ENCODE data around the gene ANKRD44.
"Not testable (repeated sequence)": the region's sequence is repeated elsewhere in the genome, so short reads cannot be mapped to it uniquely, and the experiment has no call there.

The ANKRD44 gene

GRCh38 chr2:197287596-197287932, 23.0 kb downstream of the ANKRD44 start:
- not testable (repeated sequence) for DNase-seq (ENCODE audit: low spot score)

GRCh38 chr2:197286805-197287595, 23.6 kb downstream of the ANKRD44 start:
- no peak for DNase-seq (ENCODE audit: low spot score)

- no peak for DNase-seq (ENCODE audit: low spot score)
Measured at GRCh38 chr2:197285361-197285760, 25.2 kb downstream of the ANKRD44 start.

- DNase-seq (ENCODE audit: low spot score), result no peak
Measured at GRCh38 chr2:197284956-197285355, 25.6 kb downstream of the ANKRD44 start.

GRCh38 chr2:197281421-197281820, 29.2 kb downstream of the ANKRD44 start:
- DNase-seq (ENCODE audit: low spot score), result no peak

- no peak for DNase-seq (ENCODE audit: low spot score)
Measured at GRCh38 chr2:197280015-197280702, 30.4 kb downstream of the ANKRD44 start.

GRCh38 chr2:197278799-197279763, 31.5 kb downstream of the ANKRD44 start:
- DNase-seq (ENCODE audit: low spot score), result no peak

GRCh38 chr2:197277794-197278193, 32.8 kb downstream of the ANKRD44 start:
- DNase-seq (ENCODE audit: low spot score), result no peak

- no peak for DNase-seq (ENCODE audit: low spot score)
Measured at GRCh38 chr2:197276156-197276555, 34.4 kb downstream of the ANKRD44 start.

- no peak for DNase-seq (ENCODE audit: low spot score)
Measured at GRCh38 chr2:197274937-197275336, 35.6 kb downstream of the ANKRD44 start.

GRCh38 chr2:197274349-197274748, 36.2 kb downstream of the ANKRD44 start:
- DNase-seq (ENCODE audit: low spot score), result no peak

- no peak for DNase-seq (ENCODE audit: low spot score)
Measured at GRCh38 chr2:197273485-197273884, 37.1 kb downstream of the ANKRD44 start.

- DNase-seq (ENCODE audit: low spot score), result no peak
Measured at GRCh38 chr2:197270601-197271000, 40.0 kb downstream of the ANKRD44 start.

- DNase-seq (ENCODE audit: low spot score), result no peak
Measured at GRCh38 chr2:197269815-197270214, 40.8 kb downstream of the ANKRD44 start.

- no peak for DNase-seq (ENCODE audit: low spot score)
Measured at GRCh38 chr2:197268786-197269584, 41.6 kb downstream of the ANKRD44 start.

GRCh38 chr2:197266477-197266876, 44.1 kb downstream of the ANKRD44 start:
- no peak for DNase-seq (ENCODE audit: low spot score)

GRCh38 chr2:197265924-197266323, 44.7 kb downstream of the ANKRD44 start:
- DNase-seq (ENCODE audit: low spot score), result no peak

GRCh38 chr2:197265036-197265435, 45.5 kb downstream of the ANKRD44 start:
- no peak for DNase-seq (ENCODE audit: low spot score)

- no peak for DNase-seq (ENCODE audit: low spot score)
Measured at GRCh38 chr2:197264332-197264731, 46.2 kb downstream of the ANKRD44 start.

- no peak for DNase-seq (ENCODE audit: low spot score)
Measured at GRCh38 chr2:197263077-197263476, 47.5 kb downstream of the ANKRD44 start.

- DNase-seq (ENCODE audit: low spot score), result no peak
Measured at GRCh38 chr2:197261808-197262226, 48.8 kb downstream of the ANKRD44 start.

Measured in SW480 (cell line).